Nephron (organoid): ENCODE data around the gene XRCC5.

Source experiments
- H3K27ac Mint-ChIP-seq, 3 experiments: 2 replicates each; pipeline ENCODE4 v1.8.0; 2020; ENCODE audit warnings: mixed read lengths in 3 of 3, mild to moderate bottlenecking in 2 of 3, moderate library complexity in 1 of 3
- H3K27me3 Mint-ChIP-seq: 2 replicates; pipeline ENCODE4 v1.8.0; 2021; ENCODE audit warnings: low read depth, mild to moderate bottlenecking, moderate library complexity, mixed read lengths
- H3K36me3 Mint-ChIP-seq: 2 replicates; pipeline ENCODE4 v1.8.0; 2020; ENCODE audit warnings: low read depth, mixed read lengths
- H3K4me1 Mint-ChIP-seq: 2 replicates; pipeline ENCODE4 v1.8.0; 2020; ENCODE audit warnings: mixed read lengths
- H3K4me3 Mint-ChIP-seq, 3 experiments: 2 replicates each; pipeline ENCODE4 v1.8.0; 2020; ENCODE audit warnings: mild to moderate bottlenecking in 3 of 3, mixed read lengths in 3 of 3, moderate library complexity in 2 of 3
- H3K9me3 Mint-ChIP-seq: 2 replicates; pipeline ENCODE4 v1.8.0; 2020; ENCODE audit warnings: mixed read lengths
- TF ChIP-seq, protein P1 (sequence below), 3 experiments: fragments of 200-600 bp; sonication (generic); IDR thresholded peaks; one replicate each; pipeline ENCODE4 v1.5.0; 2021; ENCODE audit warnings: antibody characterized with exemption in 3 of 3; ENCODE audit not compliant: unreplicated experiment in 3 of 3

The XRCC5 gene

DNA sequence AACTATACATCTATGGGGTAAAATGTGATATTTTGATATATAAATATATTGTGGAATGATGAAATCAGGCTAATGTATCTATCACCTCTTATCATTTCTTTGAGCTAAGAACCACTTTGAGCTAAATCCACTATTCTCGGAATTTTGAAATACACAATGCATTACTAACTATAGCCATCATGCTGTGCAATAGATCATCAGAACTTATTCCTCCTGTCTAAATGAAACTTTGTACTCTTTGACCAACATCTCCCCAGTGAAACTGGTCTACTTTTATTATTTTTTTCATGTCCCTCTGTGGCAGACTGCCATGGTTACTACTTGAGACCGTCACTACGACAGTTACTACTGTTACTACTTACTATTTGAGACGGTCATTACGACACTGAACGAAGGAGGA, 39.0 kb upstream of the XRCC5 start:
- H3K27me3 Mint-ChIP-seq = no peaks in the 10 kb centered on the region
- H3K27ac Mint-ChIP-seq = no peak overlapping the region

DNA sequence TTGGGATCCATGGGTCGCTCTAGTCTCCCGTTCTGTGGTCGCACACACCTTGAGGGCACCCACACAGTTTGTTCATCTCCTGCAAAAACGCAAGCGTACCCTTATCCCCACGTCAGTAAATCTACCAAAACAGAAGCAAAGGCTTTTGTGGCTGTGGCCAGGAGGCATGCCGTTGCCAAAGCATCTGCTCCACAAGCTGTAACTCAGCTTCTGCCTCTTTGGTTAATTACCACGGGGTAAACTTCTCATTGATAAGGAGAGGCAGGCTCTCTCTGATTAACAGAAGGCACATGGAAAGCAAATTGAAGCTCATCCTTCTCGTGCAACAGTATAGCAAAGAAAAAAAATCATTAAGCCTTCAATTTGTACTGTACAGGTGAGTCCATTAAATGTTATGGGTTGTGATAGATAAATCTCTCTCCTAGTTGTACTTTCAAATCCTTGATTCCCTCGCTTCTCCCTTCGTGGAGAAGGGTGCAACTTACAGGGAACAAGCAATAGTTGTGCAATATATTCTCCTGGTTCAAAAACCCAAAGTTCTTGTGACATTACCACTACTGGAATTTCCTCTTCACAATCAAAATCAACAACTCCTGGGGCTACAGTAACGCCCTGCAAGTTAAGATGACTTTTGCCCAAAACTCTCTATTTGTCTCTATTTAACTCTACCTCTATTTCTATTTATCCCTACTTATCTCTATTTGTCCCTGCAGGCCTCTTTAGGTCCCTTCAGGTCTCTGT, 37.9 kb upstream of the XRCC5 start:
- peaks cover 4% of the 10 kb centered on the region for H3K4me1 Mint-ChIP-seq
- peaks cover 9% of the 10 kb centered on the region for H3K36me3 Mint-ChIP-seq
- TF ChIP-seq, protein P1, sequence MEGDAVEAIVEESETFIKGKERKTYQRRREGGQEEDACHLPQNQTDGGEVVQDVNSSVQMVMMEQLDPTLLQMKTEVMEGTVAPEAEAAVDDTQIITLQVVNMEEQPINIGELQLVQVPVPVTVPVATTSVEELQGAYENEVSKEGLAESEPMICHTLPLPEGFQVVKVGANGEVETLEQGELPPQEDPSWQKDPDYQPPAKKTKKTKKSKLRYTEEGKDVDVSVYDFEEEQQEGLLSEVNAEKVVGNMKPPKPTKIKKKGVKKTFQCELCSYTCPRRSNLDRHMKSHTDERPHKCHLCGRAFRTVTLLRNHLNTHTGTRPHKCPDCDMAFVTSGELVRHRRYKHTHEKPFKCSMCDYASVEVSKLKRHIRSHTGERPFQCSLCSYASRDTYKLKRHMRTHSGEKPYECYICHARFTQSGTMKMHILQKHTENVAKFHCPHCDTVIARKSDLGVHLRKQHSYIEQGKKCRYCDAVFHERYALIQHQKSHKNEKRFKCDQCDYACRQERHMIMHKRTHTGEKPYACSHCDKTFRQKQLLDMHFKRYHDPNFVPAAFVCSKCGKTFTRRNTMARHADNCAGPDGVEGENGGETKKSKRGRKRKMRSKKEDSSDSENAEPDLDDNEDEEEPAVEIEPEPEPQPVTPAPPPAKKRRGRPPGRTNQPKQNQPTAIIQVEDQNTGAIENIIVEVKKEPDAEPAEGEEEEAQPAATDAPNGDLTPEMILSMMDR (IDR thresholded peaks at IDR 0.05; ENCODE audit: unreplicated experiment in 3 of 3) = no peak
- no peaks in the 10 kb centered on the region for H3K9me3 Mint-ChIP-seq
- H3K27ac Mint-ChIP-seq = no peak overlapping the region
- no peaks in the 10 kb centered on the region for H3K27me3 Mint-ChIP-seq
- H3K4me3 Mint-ChIP-seq = no peak overlapping the region

More for the DNA sequence above, 39.0 kb upstream of the XRCC5 start:
- Mint-ChIP-seq H3K9me3 (no peaks in the 10 kb centered on the region), H3K4me1 (peaks cover 4% of the 10 kb centered on the region), H3K36me3 (peaks cover 16% of the 10 kb centered on the region), H3K4me3 (no peak overlapping the region)
- TF ChIP-seq, protein P1 (IDR thresholded peaks at IDR 0.05; ENCODE audit: unreplicated experiment in 3 of 3) = no peak

DNA sequence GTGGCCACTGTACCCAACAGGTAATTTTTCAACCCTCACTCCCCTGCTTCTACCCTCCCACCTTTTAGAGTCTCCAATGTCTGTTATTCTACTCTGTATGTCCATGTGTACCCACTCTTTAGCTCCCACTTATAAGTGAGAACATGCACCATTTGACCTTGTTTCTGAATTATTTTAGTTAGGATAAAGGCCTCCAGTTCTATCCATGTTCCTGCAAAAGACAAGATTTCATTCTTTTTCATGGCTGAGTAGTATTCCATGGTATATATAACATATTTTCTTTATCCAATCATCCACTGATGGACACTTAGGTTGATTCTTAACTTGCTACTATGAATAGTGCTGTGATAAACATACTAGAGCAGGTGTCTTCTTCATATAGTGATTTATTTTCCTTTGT, 36.7 kb upstream of the XRCC5 start:
- no peaks in the 10 kb centered on the region for H3K4me1 Mint-ChIP-seq
- no peak overlapping the region for H3K27ac Mint-ChIP-seq
- H3K9me3 Mint-ChIP-seq = no peaks in the 10 kb centered on the region
- peaks cover 8% of the 10 kb centered on the region for H3K36me3 Mint-ChIP-seq
- no peak overlapping the region for H3K4me3 Mint-ChIP-seq
- TF ChIP-seq, protein P1 (IDR thresholded peaks at IDR 0.05; ENCODE audit: unreplicated experiment in 3 of 3) = no peak
- H3K27me3 Mint-ChIP-seq = no peaks in the 10 kb centered on the region

DNA sequence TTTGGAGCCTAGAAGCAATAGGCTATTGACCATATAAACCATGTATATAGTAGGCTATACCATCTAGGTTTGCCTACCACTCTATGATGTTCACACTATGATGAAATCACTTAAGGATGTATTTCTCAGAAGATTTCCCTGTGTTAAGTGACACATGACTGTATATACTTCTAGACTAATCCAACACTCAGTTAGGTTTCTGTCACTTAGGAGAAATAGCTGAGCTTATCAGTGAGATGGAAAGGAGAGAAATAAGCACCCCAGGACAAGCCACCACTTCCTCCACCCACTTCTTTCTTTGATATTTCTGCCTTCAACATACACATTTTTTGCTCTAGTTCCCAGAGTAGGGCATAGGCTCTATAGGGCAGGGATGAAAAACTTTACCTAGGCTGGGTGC, 35.4 kb upstream of the XRCC5 start:
- no peaks in the 10 kb centered on the region for H3K27me3 Mint-ChIP-seq
- H3K9me3 Mint-ChIP-seq = no peaks in the 10 kb centered on the region
- no peaks in the 10 kb centered on the region for H3K4me1 Mint-ChIP-seq
- TF ChIP-seq, protein P1 (IDR thresholded peaks at IDR 0.05; ENCODE audit: unreplicated experiment in 3 of 3) = no peak
- peaks cover 8% of the 10 kb centered on the region for H3K36me3 Mint-ChIP-seq
- H3K27ac Mint-ChIP-seq = no peak overlapping the region
- no peak overlapping the region for H3K4me3 Mint-ChIP-seq

DNA sequence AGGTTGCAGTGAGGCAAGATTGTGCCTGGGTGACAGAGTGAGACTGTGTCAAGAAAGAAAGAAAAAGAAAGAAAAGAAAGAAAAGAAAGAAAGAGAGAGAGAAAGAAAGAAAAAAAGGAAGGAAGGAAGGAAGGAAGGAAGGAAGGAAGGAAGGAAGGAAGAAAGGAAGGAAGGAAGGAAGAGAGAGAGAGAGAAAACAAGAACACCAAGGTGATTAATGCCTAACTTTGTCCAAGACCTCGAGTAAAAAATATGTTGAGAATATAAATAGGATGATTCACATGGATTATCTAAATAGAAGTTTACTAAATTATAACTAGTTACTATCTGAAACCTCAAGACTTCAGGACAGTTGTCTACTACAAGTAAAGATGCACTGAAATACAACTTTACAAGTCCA, 34.8 kb upstream of the XRCC5 start:
- Mint-ChIP-seq H3K36me3 (peaks cover 5% of the 10 kb centered on the region), H3K27me3 (no peaks in the 10 kb centered on the region), H3K27ac (no peak overlapping the region), H3K4me3 (no peak overlapping the region), H3K9me3 (no peaks in the 10 kb centered on the region), H3K4me1 (no peaks in the 10 kb centered on the region)
- TF ChIP-seq, protein P1 (IDR thresholded peaks at IDR 0.05; ENCODE audit: unreplicated experiment in 3 of 3) = no peak

DNA sequence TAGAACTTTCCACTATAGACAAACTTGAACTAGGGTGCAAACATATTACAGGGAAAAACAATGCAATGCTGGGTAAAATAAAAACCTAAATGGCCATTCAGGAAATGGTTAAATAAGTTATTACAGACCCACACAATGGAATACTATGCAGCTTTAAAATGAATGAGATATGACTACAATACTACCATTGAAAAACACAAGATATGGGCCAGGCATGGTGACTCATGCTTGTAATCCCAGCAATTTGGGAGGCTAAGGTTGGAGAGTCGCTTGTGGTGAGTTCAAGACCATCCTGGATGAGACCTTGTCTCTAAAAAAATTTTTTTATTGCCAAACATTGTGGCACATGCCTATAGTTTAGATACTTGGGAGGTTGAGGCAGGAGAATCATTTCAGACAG, 34.4 kb upstream of the XRCC5 start:
- no peak overlapping the region for H3K27ac Mint-ChIP-seq
- H3K9me3 Mint-ChIP-seq = no peaks in the 10 kb centered on the region
- peaks cover 4% of the 10 kb centered on the region for H3K36me3 Mint-ChIP-seq
- H3K4me3 Mint-ChIP-seq = no peak overlapping the region
- no peaks in the 10 kb centered on the region for H3K4me1 Mint-ChIP-seq
- H3K27me3 Mint-ChIP-seq = no peaks in the 10 kb centered on the region
- TF ChIP-seq, protein P1 (IDR thresholded peaks at IDR 0.05; ENCODE audit: unreplicated experiment in 3 of 3) = no peak
